Keratinocyte (primary cell): ENCODE measurements around the gene CCDC178. TPM values are rescaled to one million over a fixed set of nuclear protein-coding genes. Genes with fewer than 3 reads are reported as not detected.

ENCODE experiments used
- DNase-seq: peaks from one replicate; pipeline ENCODE4 v3.0.0-alpha.2; 2011; ENCODE audit warnings: low read depth, missing footprints, low spot score
- FAIRE-seq: peaks from 2 replicates; lab custom pipeline; 2011; peaks lifted over from hg19 to GRCh38; lab: Jason Lieb, UNC
- H2AFZ ChIP-seq: 2 replicates; pipeline ENCODE4 v1.6.0; 2012; ENCODE audit warnings: low read length, control low read depth, inconsistent platforms; ENCODE audit not compliant: control insufficient read depth
- H3K27ac ChIP-seq: 2 replicates; pipeline ENCODE4 v1.5.1; 2011; ENCODE audit warnings: low read length; ENCODE audit not compliant: control insufficient read depth, insufficient read depth
- H3K27me3 ChIP-seq: 3 replicates; pipeline ENCODE4 v1.6.0; 2011; ENCODE audit warnings: low read length; ENCODE audit not compliant: control insufficient read depth, insufficient read depth; ENCODE audit errors: extremely low read depth
- H3K36me3 ChIP-seq, 2 experiments: 2 replicates in 1 of 2; 3 replicates in 1 of 2; pipeline ENCODE4 v1.5.1; 2011; ENCODE audit warnings: low read length in 2 of 2, mild to moderate bottlenecking in 1 of 2; ENCODE audit not compliant: control insufficient read depth in 2 of 2, insufficient read depth in 2 of 2; ENCODE audit errors: extremely low read depth in 1 of 2
- H3K4me1 ChIP-seq: 3 replicates; pipeline ENCODE4 v1.5.1; 2011; ENCODE audit warnings: low read length; ENCODE audit not compliant: control insufficient read depth, insufficient read depth; ENCODE audit errors: extremely low read depth
- H3K4me2 ChIP-seq: 3 replicates; pipeline ENCODE4 v1.6.0; 2011; ENCODE audit warnings: low read depth, low read length; ENCODE audit not compliant: control insufficient read depth, insufficient read depth; ENCODE audit errors: extremely low read depth
- H3K4me3 ChIP-seq, 3 experiments: fragments of 200-600 bp in 1 of 3; sonication (generic) in 1 of 3; 2 replicates in 2 of 3; 3 replicates in 1 of 3; pipeline ENCODE4 v1.5.1; 2011 to 2016; ENCODE audit warnings: low read length in 3 of 3, mild to moderate bottlenecking in 3 of 3, control low read depth in 2 of 3, inconsistent platforms in 1 of 3, low read depth in 1 of 3, mixed read lengths in 1 of 3, mixed run types in 1 of 3, moderate library complexity in 1 of 3; ENCODE audit not compliant: control insufficient read depth in 2 of 3, insufficient read depth in 2 of 3; ENCODE audit errors: extremely low read depth in 1 of 3
- H3K79me2 ChIP-seq: 2 replicates; pipeline ENCODE4 v1.6.0; 2012; ENCODE audit warnings: low read length; ENCODE audit not compliant: control insufficient read depth, insufficient read depth
- H3K9ac ChIP-seq: 3 replicates; pipeline ENCODE4 v1.6.0; 2011; ENCODE audit warnings: low read length; ENCODE audit not compliant: control insufficient read depth, insufficient read depth; ENCODE audit errors: extremely low read depth
- H3K9me1 ChIP-seq: 3 replicates; pipeline ENCODE4 v1.6.0; 2011; ENCODE audit warnings: low read length; ENCODE audit not compliant: control insufficient read depth, insufficient read depth; ENCODE audit errors: extremely low read depth
- H3K9me3 ChIP-seq: 2 replicates; pipeline ENCODE4 v1.5.1; 2012; ENCODE audit warnings: low read depth, low read length; ENCODE audit not compliant: control insufficient read depth
- H4K20me1 ChIP-seq: 3 replicates; pipeline ENCODE4 v1.6.0; 2011; ENCODE audit warnings: low read length; ENCODE audit not compliant: control insufficient read depth, insufficient read depth; ENCODE audit errors: extremely low read depth
- EZH2 ChIP-seq: IDR thresholded peaks from one replicate; pipeline ENCODE4 v1.6.1; 2012; ENCODE audit warnings: inconsistent platforms, mild to moderate bottlenecking, low read length, moderate library complexity
- dilution Hi-C: fragments of 300-500 bp; cut with MboI; formaldehyde crosslinking; loops from one replicate; pipeline ENCODE4 v1.7.0; 2020; ENCODE audit warnings: low sequenced_read_pairs; ENCODE audit not compliant: extremely low pct_ligation_motif_present
- polyA plus RNA-seq, 5 experiments: library from polyadenylated mRNA; depleted of rRNA in 3 of 5; stranded (reverse) in 3 of 5; stranded (forward) in 1 of 5; unstranded in 1 of 5; fragments of >200 nt; gene quantifications; 1 replicate in 1 of 5; 2 replicates in 3 of 5; 3 replicates in 1 of 5; pipeline versions ENCODE4 v1.2.1 to v1.2.3, GENCODE V29; 2011 to 2012; ENCODE audit warnings: missing spikeins in 2 of 5, low read depth in 1 of 5, low replicate concordance in 1 of 5
- TF ChIP-seq, protein P1 (sequence below), 3 experiments: IDR thresholded peaks in 1 of 3; conservative IDR thresholded peaks in 1 of 3; optimal IDR thresholded peaks in 1 of 3; 2 replicates in 2 of 3; 3 replicates in 1 of 3; pipeline versions ENCODE3 to v1.5.1; 2011; ENCODE audit warnings: low read length in 3 of 3, mild to moderate bottlenecking in 3 of 3, moderate library complexity in 2 of 3, control low read depth in 1 of 3, inconsistent platforms in 1 of 3; ENCODE audit not compliant: insufficient read depth in 2 of 3; ENCODE audit errors: extremely low read depth in 1 of 3

The CCDC178 gene
- polyA plus RNA-seq, 1 donor (not counting 4 experiments of a cell fraction or from before 2014, with no cell fraction given) = 0.14 TPM

DNA sequence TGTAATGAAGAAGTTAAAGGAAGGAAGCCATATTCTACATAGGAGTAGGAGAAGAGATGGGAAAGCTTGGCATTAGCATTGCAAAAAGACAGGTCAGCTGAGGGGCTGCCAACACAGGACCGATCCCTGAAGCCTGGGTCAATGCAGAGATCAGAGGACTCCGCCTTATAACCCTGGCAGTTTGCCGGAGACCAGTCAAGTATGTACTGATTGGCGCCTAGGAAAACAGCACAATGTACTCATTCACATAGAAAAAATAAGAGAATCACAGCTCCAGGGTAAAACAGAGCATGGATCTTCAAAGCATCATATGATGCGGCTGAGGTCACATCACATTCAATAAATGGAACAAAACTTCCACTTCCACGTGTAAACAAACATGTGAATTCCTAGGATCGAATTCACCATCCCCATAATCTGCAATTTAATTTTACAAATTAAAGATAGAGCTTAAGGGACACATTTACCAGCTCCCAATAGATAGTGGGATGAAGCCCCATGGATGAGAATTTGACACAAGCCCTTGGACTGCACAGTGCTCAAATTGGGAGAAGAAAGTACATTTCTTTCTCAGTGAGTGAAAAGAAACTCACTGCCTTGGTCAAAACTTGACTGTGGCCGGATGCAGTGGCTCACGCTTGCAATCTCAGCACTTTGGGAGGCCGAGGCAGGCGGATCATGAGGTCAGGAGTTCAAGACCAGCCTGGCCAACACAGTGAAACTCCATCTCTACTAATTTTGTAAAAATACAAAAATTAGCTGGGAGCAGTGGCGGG, 532.7 kb downstream of the CCDC178 start:
- dilution Hi-C loops = no loop called here
- Histone ChIP-seq H3K4me1 (peaks cover 11% of the 10 kb centered on the region), H2AFZ (no peak overlapping the region), H3K9ac (no peak overlapping the region), H3K4me3 (no peak overlapping the region), H3K9me3 (no peaks in the 10 kb centered on the region), H4K20me1 (no peaks in the 10 kb centered on the region), H3K79me2 (no peaks in the 10 kb centered on the region), H3K27ac (no peak overlapping the region), H3K9me1 (no peaks in the 10 kb centered on the region), H3K27me3 (no peaks in the 10 kb centered on the region), H3K4me2 (no peak overlapping the region), H3K36me3 (no peaks in the 10 kb centered on the region)
- FAIRE-seq (no peak), DNase-seq (no peak)
- TF ChIP-seq, protein P1, sequence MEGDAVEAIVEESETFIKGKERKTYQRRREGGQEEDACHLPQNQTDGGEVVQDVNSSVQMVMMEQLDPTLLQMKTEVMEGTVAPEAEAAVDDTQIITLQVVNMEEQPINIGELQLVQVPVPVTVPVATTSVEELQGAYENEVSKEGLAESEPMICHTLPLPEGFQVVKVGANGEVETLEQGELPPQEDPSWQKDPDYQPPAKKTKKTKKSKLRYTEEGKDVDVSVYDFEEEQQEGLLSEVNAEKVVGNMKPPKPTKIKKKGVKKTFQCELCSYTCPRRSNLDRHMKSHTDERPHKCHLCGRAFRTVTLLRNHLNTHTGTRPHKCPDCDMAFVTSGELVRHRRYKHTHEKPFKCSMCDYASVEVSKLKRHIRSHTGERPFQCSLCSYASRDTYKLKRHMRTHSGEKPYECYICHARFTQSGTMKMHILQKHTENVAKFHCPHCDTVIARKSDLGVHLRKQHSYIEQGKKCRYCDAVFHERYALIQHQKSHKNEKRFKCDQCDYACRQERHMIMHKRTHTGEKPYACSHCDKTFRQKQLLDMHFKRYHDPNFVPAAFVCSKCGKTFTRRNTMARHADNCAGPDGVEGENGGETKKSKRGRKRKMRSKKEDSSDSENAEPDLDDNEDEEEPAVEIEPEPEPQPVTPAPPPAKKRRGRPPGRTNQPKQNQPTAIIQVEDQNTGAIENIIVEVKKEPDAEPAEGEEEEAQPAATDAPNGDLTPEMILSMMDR (optimal IDR thresholded peaks at IDR 0.05 in 1 of 3, IDR thresholded peaks at IDR 0.05 in 1 of 3, conservative IDR thresholded peaks at IDR 0.05 in 1 of 3; ENCODE audit: extremely low read depth in 1 of 3, insufficient read depth in 2 of 3, low read length in 3 of 3) = no peak
- no peak for TF ChIP-seq EZH2

GRCh38 chr18:32907311-32907585, 533.3 kb downstream of the CCDC178 start:
- Histone ChIP-seq H3K36me3 (no peaks in the 10 kb centered on the region), H3K4me3 (no peak overlapping the region), H3K27me3 (no peaks in the 10 kb centered on the region), H4K20me1 (no peaks in the 10 kb centered on the region), H3K9ac (no peak overlapping the region), H2AFZ (no peak overlapping the region), H3K9me3 (no peaks in the 10 kb centered on the region), H3K4me2 (no peak overlapping the region), H3K79me2 (no peaks in the 10 kb centered on the region), H3K9me1 (no peaks in the 10 kb centered on the region), H3K4me1 (peaks cover 11% of the 10 kb centered on the region), H3K27ac (no peak overlapping the region)
- TF ChIP-seq EZH2 = no peak
- TF ChIP-seq, protein P1 (optimal IDR thresholded peaks at IDR 0.05 in 1 of 3, IDR thresholded peaks at IDR 0.05 in 1 of 3, conservative IDR thresholded peaks at IDR 0.05 in 1 of 3; ENCODE audit: extremely low read depth in 1 of 3, insufficient read depth in 2 of 3, low read length in 3 of 3) = no peak
- FAIRE-seq = no peak
- dilution Hi-C loops = no loop called here
- no peak for DNase-seq
